Activated CD4-positive, CD25-positive, alpha-beta regulatory T cell treated with anti-CD3 and anti-CD28 coated beads, Interleukin-2, amount 50 U/mL, for 16 hours (primary cell): ENCODE results near the gene VWA8.

Experiments used
- DNase-seq: peaks from one replicate; pipeline ENCODE4 v3.0.0-alpha.2; 2020; ENCODE audit warnings: low read depth, low spot score

Gene VWA8

DNA sequence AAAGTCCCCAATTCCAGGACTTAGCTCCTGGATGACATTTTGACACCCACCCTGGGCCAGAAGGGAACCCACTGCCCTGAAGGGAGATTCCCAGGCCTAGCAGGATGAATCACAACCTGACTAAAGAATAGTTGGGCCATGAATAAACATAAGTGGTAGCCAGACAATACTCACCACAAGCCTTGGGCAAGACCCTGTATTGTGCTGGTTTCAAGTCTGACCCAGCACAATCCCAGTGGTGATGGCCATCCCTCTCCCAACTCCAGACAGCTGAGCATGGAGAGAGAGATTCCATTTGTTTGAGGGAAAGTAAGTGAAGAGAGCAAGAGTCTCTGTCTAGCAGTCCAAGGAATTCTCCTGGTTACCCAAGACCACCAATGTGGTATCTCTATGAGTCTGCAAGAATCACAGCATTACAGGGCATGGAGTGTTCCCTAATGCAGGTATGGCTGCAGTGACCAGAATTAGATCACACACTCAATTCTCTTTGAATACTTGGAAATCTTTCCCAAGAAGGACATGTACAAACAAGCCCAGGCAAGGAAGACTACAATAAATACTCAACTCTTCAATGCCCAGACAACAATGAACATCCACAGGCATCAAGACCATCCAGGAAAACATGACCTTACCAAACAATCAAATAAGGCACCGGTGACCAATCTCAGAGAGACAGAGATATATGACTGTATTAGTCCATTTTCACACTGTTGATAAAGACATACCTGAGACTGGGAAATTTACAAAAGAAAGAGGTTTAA is 158.0 kb downstream of the VWA8 start:
- no peak for DNase-seq

DNA sequence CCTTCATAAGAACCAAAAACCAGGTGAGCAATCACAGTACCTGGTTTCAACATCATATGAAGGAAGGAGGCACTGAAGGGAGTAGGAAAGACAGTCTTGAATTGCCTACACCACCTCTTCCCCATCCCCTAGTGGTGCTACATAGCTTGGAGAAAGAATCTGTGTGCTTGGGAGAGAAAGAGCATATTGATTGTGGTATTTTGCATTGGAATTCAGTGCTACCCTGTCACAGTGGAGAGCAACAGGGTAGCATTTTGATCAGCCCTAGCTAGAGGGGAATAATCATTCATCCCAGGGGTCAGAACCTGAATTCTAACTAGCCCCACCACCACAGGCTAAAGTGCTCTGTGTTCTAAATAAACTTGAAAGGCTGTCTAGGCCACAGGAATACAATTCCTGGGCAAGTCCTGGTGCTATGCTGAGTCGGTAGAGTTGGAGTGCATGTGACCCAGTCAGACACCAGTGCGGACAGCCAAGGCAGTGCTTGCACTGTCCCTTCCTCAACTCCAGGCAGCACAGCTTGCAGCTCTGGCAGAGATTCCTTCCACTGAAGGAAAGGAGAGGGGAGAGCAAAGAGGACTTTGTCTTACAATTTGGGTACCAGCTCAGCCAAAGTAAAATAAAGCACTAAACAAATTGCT is 158.7 kb downstream of the VWA8 start:
- no peak for DNase-seq

DNA sequence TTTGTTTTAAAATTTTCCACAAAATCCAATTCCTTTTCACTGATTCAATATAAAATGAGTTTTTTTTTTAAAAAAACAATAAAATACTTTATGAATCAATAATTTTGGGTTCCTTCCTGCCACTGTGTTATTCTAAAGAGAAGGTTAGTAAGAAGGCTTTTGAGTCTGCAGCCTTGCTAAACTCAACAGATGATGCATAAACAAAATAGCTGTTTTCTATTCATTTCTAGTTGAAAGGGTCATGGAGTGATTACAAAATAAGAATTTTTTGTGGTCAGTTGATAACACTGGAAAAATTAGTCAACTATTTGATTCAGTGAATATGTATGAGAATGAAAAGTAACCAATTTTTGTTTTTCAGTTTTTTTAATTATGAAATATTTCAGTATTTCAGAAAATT is 169.9 kb downstream of the VWA8 start:
- DNase-seq = no peak

DNA sequence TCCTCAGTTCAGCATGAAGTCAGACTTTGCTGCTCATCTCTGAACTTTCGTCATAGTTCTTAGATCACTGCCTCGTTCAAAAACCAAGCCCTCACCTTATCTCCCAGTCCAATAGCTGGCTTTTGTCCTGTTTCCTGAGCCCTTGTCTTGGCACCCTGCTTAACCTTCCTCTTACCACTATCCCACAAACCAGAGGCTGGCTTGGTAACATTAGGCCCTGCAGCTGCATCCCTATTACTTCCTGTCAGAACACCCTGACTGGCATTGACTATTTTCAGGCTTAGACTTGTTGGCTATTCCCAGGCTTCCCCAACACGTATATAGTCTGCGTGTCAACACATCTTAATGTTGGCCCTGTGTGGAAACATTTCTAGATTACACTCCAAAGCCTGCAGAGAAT is 172.4 kb downstream of the VWA8 start:
- DNase-seq = no peak

DNA sequence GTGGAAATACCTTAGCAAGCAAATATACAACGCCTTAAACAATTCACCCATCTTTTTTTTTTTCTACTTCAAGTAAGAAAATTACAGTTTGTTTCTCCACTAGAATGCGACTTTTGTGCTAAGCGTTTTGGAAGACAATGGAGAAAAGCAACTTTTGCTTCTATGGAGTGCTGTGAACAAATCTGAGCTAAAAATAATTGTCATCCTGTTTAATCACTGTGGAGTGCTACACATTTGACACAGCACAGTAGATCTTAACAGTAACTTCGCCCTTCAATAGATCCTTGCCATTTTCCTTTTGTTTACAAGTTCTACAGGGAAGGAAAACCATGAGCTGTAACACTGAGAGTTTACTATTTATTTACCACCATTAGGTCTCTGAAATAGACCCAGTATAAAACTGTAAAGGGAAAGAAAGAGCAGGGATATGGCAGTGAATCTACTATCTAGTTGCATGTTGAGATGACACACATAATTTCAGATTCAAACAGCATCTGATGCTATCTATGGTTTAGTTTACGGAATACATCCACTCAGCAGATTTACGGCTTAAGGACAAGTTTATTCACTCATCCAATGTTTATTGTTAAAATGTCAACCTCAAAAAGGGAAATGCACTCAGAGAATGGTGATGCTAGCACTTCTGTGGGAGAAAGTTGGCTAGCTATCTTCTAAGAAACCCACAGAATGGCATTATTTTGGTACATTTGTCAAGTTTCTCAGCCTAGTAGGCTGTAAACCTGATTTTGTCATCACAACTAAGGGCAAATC is 175.3 kb downstream of the VWA8 start:
- no peak for DNase-seq

GRCh38 chr13:41782086-41782485 is 178.8 kb downstream of the VWA8 start:
- no peak for DNase-seq

DNA sequence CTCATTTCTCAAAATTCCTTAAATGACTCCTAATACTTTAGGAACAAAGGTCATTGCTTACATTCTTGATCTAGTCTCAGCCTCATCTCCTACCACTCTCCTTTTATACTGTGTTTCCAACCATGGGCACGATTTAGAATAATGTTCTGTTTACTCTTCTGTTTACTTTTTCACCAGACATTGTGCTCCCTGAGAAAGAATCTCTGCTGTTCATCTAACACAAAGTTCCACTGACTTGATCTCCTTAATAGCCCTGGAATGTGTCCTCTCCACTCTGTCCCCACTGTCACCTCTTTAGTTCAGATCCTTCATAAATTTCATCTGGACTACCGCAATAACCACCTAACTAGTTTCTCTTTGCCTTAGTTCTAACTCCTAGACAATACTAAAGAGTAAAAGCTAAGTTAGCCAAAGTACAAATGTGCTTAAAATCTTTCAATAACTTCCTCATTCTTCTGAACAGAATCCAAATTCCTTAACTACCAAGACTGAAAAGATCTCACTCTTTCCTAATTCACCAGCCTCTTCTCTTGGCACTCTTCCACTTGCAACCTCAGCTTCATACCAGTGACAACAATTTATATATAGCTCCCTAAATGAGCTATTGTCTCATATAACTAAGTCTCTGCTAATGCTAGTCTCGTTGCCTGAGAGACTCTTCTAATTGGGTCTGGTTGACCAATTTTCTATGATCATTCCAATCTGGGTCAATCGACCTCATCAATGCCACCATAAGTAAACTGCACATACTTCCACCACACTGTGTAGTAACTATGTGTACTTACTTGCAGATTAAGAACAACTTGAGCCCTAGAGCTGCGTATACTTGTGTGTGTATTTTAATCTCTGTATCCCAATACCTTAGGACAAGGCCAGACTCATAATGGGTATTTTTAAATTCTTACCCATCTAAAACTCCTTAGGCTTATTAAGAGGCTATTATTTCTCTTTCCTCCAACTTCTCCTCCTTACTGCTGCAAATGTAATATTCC is 179.9 kb downstream of the VWA8 start:
- DNase-seq = no peak

DNA sequence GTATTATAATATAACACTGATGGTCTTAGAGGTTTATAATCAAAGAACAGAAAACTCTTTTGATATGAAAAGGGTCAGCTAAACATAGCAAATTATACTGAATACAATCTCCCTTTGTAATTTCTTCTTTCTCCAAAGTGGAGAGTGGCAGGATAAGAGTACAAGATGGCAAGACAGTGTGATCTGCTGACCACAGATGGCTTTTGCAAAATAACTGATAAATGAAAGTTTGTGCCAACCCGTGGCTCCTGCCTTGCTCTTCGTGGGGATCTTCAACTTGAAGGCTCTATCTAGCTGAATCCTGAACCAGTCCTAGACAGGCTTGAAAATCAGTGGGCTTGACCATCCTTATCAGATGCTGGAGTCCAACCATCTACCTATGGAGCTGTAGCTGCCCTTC is 185.7 kb downstream of the VWA8 start:
- DNase-seq = no peak

- no peak for DNase-seq
These were observed 186.2 kb downstream of the VWA8 start for GRCh38 chr13:41774605-41775218.

DNA sequence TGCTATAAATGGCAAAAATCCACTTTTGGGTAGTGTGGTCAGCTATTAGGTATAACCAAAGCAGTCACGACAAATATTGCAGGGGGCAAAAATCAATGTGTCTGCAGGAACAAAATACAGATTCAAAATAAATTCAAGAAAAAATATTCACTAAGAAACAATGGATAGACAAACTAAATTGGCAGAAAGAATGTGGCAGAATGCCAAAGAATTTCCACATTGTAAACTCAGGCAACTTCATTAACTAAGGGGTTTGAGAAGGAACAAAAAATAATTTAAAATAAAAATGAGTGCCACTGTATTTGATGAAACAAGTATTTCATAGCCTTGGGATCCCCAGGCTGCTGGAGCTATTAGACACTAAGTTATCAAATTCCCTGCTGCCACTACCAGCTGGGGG is 193.1 kb downstream of the VWA8 start:
- no peak for DNase-seq

DNA sequence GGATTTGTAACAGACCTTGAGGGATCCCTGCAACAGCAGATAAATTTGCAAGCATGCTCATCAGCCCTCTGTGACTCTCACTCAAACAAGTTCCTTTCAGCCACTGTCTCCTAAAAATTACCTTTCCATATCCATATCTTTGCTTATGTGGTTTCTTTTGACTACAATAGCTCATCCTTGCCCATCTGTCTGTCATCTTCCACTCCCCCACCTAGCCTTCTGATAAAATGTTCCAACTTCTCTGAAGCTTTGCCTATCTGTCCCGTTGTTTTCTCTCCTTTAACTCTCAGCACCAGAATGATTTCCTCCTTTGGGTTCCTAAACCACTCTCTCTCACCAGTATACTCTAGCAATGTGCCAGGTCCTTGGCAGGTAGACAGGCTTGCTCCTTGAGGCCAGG is 194.5 kb downstream of the VWA8 start:
- DNase-seq = no peak

DNA sequence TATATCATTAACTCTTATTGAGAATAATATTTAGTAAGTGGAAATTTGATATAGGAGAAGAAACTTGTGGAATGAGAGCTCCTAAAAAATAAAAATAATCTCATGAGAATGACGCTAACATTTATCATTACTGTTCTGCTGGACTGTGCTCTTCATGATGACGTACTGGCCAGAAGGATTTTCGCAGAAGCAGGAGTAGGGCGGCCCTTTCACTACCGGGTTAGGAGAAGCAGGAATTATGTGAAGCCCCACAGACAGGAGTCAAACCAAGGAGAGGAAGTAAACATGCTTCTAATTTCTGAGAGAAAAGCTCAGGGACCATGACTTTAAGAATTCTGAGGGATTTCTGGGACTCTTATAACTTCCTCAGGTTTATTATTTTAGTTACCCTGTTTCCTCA is 195.1 kb downstream of the VWA8 start:
- DNase-seq = no peak

DNA sequence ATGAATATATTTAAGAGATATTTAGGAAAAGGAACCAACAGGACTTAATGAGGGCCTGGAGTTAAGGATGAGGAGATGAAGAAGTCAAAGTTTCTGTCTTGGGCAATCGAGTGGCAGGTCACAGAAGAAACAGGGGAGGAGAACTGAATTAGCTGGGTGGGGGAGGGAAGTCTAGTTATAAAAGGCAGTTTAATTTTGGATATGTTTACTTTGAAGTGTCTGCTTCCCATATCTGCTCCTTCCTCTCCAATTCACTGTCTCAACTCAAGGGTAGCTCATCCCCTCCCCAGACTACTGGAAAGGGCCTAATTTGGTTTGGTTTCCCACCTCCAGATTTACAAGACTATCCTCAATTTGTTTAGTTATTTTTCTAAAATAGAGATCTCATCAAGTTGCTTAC is 195.9 kb downstream of the VWA8 start:
- no peak for DNase-seq

DNA sequence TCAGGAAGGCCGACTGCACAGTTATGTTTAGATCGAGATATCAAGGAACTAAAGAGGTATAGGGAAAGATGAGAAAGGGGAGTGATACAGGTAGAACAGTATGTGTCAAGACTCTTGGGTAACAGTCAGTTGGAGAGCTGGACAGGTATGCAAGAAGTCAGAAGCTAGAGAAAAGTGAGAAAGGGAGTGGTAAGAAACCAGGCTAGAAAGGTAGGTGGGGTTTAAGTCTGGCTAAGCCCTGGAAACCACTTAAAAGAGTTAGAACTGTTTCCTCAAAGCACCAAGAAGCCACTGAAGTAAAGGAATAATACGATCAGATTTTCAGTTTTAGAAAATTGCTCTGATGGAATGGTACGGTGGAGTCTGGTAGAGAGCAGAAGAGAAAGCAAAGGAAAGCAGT is 196.4 kb downstream of the VWA8 start:
- no peak for DNase-seq

- DNase-seq = no peak
These were observed 197.1 kb downstream of the VWA8 start for GRCh38 chr13:41763782-41764181.

DNA sequence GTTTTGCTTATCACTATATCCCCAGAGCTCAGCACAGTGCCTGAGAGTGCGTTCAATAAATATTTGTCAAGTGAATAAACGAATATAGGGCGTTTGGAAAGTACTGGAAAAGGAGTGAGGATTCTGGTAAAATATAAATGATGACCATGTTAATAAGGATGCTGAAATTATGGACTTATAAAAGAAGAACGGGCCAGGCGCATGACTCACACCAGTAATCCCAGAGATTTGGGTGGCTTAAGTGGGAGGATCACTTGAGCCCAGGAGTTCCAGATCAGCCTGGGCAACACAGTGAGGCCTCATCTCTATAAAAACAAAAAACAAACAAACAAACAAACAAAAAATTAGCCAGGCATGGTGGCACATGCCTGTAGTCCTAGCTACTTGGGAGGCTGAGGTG is 198.1 kb downstream of the VWA8 start:
- no peak for DNase-seq

DNA sequence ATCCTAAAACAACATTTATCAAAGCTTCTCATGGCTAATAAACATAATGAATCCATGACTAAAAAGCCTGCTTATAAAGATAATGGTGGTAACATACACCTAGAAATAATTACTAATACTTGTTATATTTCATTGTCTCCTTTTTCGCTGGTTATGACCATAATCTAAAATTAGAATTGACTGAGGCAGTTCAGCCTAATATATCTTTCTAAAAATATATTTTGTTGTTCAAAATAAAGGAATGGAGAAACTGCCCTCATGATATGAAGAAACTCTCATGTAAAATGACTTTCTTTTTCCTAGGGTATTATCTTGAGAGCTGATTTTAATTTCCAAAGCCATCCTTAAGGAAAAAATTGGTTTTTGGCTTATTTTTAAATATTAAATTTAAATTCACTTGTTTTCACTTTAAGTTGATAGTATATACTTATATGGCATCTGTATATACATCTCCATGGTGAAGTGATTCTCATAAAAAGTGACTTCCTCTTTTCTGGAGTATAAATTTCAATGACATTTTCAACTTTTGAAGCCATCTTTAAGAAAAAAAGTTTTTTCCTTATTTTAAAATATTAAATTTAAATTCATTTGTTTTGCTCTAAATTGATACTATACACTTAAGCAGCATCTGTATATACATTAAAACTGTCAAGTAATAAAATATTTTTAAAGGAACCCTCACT is 204.6 kb downstream of the VWA8 start:
- no peak for DNase-seq

- DNase-seq = no peak
These were observed 209.0 kb downstream of the VWA8 start for GRCh38 chr13:41751734-41752445.

DNA sequence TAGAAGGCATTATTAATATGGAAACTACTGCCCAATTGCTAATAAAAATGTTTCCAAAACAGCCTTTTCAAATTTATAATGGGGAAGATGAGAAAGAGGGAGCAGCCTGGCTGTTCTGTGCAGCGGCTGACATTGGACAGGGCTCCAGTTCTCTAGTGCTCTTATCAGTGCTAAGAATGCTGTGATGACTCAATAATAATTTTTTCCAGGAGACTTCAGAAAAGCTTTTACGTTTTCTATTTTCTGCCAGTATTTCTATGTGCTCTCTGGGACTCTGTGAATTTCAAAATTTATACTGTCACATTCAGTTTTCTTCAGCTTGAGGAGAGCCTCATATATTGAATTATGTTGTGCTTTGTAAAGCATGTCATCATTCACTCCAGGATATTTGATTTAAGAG is 209.6 kb downstream of the VWA8 start:
- no peak for DNase-seq

DNA sequence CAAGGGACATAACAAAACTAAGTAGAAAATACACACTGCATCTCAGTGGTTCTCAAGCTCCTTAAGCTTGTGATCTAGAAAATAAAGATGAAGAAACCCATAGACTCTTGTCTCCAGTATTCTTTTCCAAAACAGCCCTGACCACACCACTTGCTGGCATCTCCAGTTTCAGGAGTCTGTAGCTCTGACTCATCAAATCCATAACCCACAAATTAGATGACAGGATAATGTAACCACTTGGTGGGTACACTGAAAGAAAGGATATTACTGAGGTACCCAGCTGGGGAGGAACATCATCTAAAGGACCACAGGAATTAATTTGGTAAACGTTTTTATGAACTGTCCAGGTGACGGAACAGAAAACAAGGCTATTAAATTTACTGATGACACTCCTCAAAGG is 214.7 kb downstream of the VWA8 start:
- no peak for DNase-seq
